IgD-negative memory B cell (primary cell): ENCODE results near the gene ZNF687. TPM values are rescaled to one million over a fixed set of nuclear protein-coding genes. Genes with fewer than 3 reads are reported as not detected.

Experiments
- H3K27ac Mint-ChIP-seq, 3 donors: one replicate each; pipeline ENCODE4 v1.8.0; 2020 to 2022; ENCODE audit warnings: mild to moderate bottlenecking in 3 of 3, mixed read lengths in 3 of 3, moderate library complexity in 1 of 3
- H3K27me3 Mint-ChIP-seq: one replicate; pipeline ENCODE4 v1.8.0; 2021; ENCODE audit warnings: mixed read lengths
- H3K36me3 Mint-ChIP-seq: one replicate; pipeline ENCODE4 v1.8.0; 2020; ENCODE audit warnings: mild to moderate bottlenecking, mixed read lengths
- H3K4me1 Mint-ChIP-seq, 3 donors: one replicate each; pipeline ENCODE4 v1.8.0; 2020 to 2022; ENCODE audit warnings: mixed read lengths in 3 of 3, mild to moderate bottlenecking in 1 of 3
- H3K4me3 Mint-ChIP-seq, 4 donors: one replicate each; pipeline ENCODE4 v1.8.0; 2020 to 2022; ENCODE audit warnings: mild to moderate bottlenecking in 4 of 4, mixed read lengths in 4 of 4, moderate library complexity in 3 of 4
- H3K9me3 Mint-ChIP-seq, 3 donors: one replicate each; pipeline ENCODE4 v1.8.0; 2020 to 2021; ENCODE audit warnings: mixed read lengths in 3 of 3, mild to moderate bottlenecking in 1 of 3
- polyA plus RNA-seq: library from polyadenylated mRNA; unstranded; fragments of 300-500 nt; fragmentation: Illumina TruSeq; gene quantifications from one replicate; pipeline ENCODE4 v1.2.3, GENCODE V29; 2021

ZNF687 gene
- polyA plus RNA-seq = 3.0 TPM

DNA sequence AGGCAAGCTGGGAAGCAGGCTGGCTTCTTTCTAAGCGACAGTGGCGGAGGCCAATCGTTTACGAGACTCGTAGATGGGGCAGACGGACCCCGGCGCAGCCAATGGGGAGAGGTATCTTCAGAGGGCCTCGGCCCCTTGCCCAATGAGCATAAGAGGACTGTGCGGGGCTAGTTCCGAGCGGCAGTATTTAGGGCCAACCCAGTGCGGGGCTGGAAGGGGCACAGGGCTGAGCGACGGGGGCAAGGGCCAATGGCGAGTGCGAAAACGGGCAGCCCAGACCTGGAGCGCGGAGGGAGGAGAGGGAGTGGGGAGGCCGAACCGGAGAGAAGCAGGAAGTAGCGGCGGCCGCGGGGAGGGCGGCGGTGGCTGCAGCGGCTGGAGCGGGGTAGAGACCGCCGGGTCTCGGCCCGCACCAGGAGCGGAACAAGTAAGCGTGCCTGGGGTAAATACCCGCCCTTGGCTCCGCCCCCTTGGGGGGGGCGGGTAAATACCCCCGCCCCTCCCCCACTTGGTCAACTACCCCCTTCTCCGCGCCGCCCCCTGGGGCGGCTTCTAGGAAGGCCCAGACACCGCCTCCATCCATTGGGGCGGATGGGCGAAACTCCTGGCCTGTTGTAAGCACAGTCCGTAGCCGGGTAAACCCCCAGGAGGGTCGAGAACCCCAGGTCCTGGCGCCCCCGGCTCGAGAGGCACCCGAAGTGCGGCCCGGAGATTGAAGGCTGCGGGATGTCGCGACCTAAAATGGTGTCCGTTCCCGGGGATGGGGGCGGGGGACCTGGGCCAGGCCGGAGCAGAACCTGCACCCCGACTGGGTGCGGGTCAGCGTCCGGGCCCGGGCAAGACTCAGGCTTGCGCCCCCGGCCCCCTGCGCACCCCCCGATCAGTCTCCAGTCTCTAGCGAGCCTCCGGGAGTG is at the start of gene ZNF687:
ZNF687 (plus strand) TSS at position 331 of the 914 bp plus-strand sequence. CDS start 3,993 bp downstream, outside the sequence.
- H3K4me1 Mint-ChIP-seq = peaks cover 20 to 28% (median 26%) of the 10 kb centered on the region in 3 donors
- peaks cover 2% of the 10 kb centered on the region for H3K36me3 Mint-ChIP-seq
- no peaks in the 10 kb centered on the region for H3K9me3 Mint-ChIP-seq
- H3K27me3 Mint-ChIP-seq = no peaks in the 10 kb centered on the region
- peak within 1 kb of the TSS; percentile 91 to 99 (median 98) for H3K4me3 Mint-ChIP-seq
- H3K27ac Mint-ChIP-seq = peak within 1 kb of the TSS; percentile 93 to 99 (median 97)

DNA sequence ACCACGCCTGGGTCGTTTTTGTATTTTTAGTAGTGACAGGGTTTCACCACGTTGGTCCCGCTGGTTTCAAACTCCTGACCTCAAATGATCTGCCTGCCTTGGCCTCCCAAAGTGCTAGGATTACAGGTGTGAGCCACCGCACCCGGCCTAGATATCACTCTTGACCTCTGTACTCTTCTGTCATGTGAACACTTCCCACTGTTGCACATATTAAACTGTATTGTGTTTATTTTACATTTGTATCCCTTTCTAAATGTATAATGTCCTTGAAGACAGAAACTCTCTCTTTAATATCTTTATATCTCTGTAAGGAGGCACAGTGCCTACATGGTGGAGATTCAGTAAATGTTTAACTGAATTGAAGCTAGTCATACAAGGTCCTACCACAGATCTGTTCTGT is 46.9 kb upstream of the ZNF687 start:
- H3K9me3 Mint-ChIP-seq = no peaks in the 10 kb centered on the region
- peaks cover 9 to 10% (median 10%) of the 10 kb centered on the region in 3 donors for H3K4me1 Mint-ChIP-seq
- H3K4me3 Mint-ChIP-seq = no peak overlapping the region
- H3K27me3 Mint-ChIP-seq = no peaks in the 10 kb centered on the region
- no peak overlapping the region for H3K27ac Mint-ChIP-seq
- peaks cover 3% of the 10 kb centered on the region for H3K36me3 Mint-ChIP-seq

GRCh38 chr1:151237678-151238466 is 44.2 kb upstream of the ZNF687 start:
- Mint-ChIP-seq H3K4me3 (peak overlapping the region in 1 of 4 donors; percentile 59), H3K9me3 (no peaks in the 10 kb centered on the region), H3K36me3 (peaks cover 4% of the 10 kb centered on the region), H3K27me3 (no peaks in the 10 kb centered on the region), H3K4me1 (peaks cover 9 to 10% (median 10%) of the 10 kb centered on the region in 3 donors), H3K27ac (peak overlapping the region in 2 of 3 donors; percentile 27 to 86)

GRCh38 chr1:151238467-151238739 is 43.7 kb upstream of the ZNF687 start:
- peaks cover 4% of the 10 kb centered on the region for H3K36me3 Mint-ChIP-seq
- H3K9me3 Mint-ChIP-seq = no peaks in the 10 kb centered on the region
- no peaks in the 10 kb centered on the region for H3K27me3 Mint-ChIP-seq
- H3K4me3 Mint-ChIP-seq = no peak overlapping the region
- peak overlapping the region in 2 of 3 donors; percentile 27 to 86 for H3K27ac Mint-ChIP-seq
- H3K4me1 Mint-ChIP-seq = peaks cover 9 to 10% (median 10%) of the 10 kb centered on the region in 3 donors

DNA sequence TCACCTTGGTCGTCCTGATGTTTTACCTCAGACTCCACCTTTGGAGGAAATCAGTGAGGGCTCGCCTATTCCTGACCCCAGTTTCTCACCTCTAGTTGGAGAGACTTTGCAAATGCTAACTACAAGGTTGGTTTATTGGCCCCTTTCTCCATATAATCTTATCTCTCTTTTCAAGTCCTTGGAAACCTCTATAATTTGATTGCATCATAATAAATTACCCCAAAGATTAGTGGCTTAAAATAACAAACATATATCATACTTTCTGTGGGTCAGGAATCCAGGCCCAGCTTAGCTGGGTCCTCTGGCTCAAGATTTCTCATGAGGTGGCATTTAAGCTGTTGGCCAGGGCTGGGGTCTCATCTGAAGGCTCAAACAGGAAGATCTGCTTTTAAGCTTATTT is 39.7 kb upstream of the ZNF687 start:
- Mint-ChIP-seq H3K9me3 (no peaks in the 10 kb centered on the region), H3K27ac (peak overlapping the region in 1 of 3 donors; percentile 39), H3K27me3 (no peaks in the 10 kb centered on the region), H3K36me3 (peaks cover 3% of the 10 kb centered on the region), H3K4me3 (no peak overlapping the region), H3K4me1 (peaks cover 9 to 10% (median 10%) of the 10 kb centered on the region in 3 donors)

- Mint-ChIP-seq H3K36me3 (peaks cover 3% of the 10 kb centered on the region), H3K4me3 (no peak overlapping the region), H3K9me3 (no peaks in the 10 kb centered on the region), H3K27me3 (no peaks in the 10 kb centered on the region), H3K27ac (no peak overlapping the region), H3K4me1 (no peaks in the 10 kb centered on the region)
Observed at GRCh38 chr1:151243683-151244216, 38.3 kb upstream of the ZNF687 start.

GRCh38 chr1:151246786-151247185 is 35.3 kb upstream of the ZNF687 start:
- Mint-ChIP-seq H3K9me3 (no peaks in the 10 kb centered on the region), H3K4me3 (no peak overlapping the region), H3K36me3 (peaks cover 1% of the 10 kb centered on the region), H3K27me3 (no peaks in the 10 kb centered on the region), H3K4me1 (peaks cover 2 to 4% (median 3%) of the 10 kb centered on the region in 3 donors), H3K27ac (no peak overlapping the region)

DNA sequence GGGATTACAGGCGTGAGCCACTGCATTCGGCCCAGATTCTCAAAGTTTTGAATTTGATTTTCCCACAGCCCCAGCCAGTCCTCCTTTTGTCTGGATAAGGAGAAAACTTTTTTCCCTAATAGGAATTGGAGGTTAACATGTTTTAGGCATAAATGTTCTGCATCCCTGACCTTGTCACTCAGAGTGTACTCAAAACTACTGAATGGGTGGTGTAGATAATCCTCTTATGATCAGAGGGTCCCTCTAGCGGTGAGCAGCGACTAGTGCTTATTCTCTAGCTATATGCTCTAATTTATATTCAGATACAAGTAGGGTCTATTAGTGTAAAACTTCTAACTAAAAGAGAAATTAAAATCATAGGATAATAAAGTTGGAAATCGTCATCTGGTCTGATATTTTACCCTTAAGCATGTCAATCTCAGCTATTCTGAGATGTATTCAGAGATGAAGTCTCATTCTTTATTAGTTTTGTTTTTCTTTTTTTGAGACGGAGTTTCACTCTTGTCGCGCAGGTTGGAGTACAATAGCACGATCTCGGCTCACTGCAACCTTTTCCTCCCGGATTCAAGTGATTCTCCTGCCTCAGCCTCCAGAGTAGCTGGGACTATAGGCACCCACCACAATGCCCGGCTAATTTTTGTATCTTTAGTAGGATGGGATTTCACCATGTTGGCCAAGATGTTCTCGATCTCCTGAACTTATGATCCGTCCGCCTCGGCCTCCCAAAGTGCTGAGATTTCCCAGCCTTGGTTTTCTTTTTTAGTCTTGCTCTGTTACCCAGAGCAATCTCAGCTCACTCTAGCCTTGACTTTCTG is 30.2 kb upstream of the ZNF687 start:
- peaks cover 17 to 18% (median 17%) of the 10 kb centered on the region in 3 donors for H3K4me1 Mint-ChIP-seq
- peak overlapping the region in 3 of 4 donors; percentile 14 to 43 (median 16) for H3K4me3 Mint-ChIP-seq
- peaks cover 2% of the 10 kb centered on the region for H3K27me3 Mint-ChIP-seq
- H3K27ac Mint-ChIP-seq = peak overlapping the region in 2 of 3 donors; percentile 25 to 39
- no peaks in the 10 kb centered on the region for H3K9me3 Mint-ChIP-seq
- peaks cover 1% of the 10 kb centered on the region for H3K36me3 Mint-ChIP-seq

GRCh38 chr1:151254217-151255213 is 27.6 kb upstream of the ZNF687 start, which contains the start of gene PSMD4:
TSS of gene PSMD4 (plus strand) at chr1:151254734. CDS start at chr1:151254783, 49 bp downstream.
- H3K4me3 Mint-ChIP-seq = peak within 1 kb of the TSS; percentile 82 to 99 (median 97)
- peak within 1 kb of the TSS; percentile 73 to 98 (median 96) for H3K27ac Mint-ChIP-seq
- peaks cover 2% of the 10 kb centered on the region for H3K36me3 Mint-ChIP-seq
- peaks cover 22 to 27% (median 26%) of the 10 kb centered on the region in 3 donors for H3K4me1 Mint-ChIP-seq
- no peaks in the 10 kb centered on the region for H3K9me3 Mint-ChIP-seq
- peaks cover 2% of the 10 kb centered on the region for H3K27me3 Mint-ChIP-seq

DNA sequence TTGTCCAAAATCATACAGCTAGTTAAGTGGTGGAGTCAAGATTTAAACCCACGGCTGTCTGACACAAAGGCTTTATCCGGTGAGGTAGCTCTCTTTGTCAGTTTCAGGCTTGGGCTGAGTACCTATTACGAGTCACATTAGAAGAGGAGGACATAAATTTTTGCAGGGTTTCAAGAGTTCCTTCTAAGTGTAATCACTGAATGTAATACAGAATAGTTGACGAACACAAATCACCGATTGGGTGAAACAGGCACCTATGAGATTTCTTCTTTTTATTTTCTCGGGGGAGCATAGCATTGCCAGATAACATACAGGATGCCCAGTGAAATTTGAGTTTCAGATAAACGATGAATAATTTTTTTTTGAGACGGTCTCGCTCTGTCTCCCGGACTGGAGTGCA is 26.7 kb upstream of the ZNF687 start:
- peaks cover 22 to 27% (median 26%) of the 10 kb centered on the region in 3 donors for H3K4me1 Mint-ChIP-seq
- H3K9me3 Mint-ChIP-seq = no peaks in the 10 kb centered on the region
- peak overlapping the region; percentile 82 to 99 (median 97) for H3K4me3 Mint-ChIP-seq
- peaks cover 2% of the 10 kb centered on the region for H3K27me3 Mint-ChIP-seq
- H3K36me3 Mint-ChIP-seq = peaks cover 2% of the 10 kb centered on the region
- peak overlapping the region; percentile 73 to 96 (median 92) for H3K27ac Mint-ChIP-seq

GRCh38 chr1:151259351-151259750 is 22.7 kb upstream of the ZNF687 start:
- Mint-ChIP-seq H3K9me3 (no peaks in the 10 kb centered on the region), H3K27ac (peak overlapping the region in 1 of 3 donors; percentile 39), H3K36me3 (peaks cover 3% of the 10 kb centered on the region), H3K4me3 (peak overlapping the region in 1 of 4 donors; percentile 63), H3K4me1 (peaks cover 17 to 26% (median 21%) of the 10 kb centered on the region in 3 donors), H3K27me3 (peaks cover 2% of the 10 kb centered on the region)

DNA sequence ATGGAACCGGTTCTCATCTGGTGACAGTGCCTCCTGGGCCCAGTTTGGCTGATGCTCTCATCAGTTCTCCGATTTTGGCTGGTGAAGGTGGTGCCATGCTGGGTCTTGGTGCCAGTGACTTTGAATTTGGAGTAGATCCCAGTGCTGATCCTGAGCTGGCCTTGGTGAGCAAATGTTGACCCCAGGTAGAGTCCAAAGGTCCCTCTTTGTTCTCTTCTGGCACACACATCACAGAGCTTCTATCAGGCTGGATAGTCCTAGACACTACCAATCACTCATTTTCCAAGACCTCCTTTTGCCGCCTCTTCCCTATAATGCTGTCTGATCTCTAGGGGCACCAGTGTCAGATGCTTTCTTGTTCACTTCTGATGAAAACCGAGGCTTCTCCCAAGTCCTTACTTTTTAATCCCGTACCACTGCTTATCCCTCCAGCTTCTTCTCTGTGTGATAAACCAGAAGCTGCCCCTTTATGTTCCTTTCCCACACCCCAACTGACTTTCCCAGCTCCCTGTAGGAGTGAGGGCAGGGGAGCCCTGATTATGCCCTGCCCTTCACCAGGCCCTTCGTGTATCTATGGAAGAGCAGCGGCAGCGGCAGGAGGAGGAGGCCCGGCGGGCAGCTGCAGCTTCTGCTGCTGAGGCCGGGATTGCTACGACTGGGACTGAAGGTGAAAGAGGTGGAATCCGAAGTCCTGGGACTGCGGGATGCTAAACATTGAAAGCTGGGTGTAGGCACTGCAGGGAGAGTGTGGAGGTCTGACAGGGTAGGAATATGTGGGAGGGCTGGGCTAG is 16.5 kb upstream of the ZNF687 start:
- Mint-ChIP-seq H3K4me1 (peaks cover 5% of the 10 kb centered on the region in 3 donors), H3K27ac (peak overlapping the region in 1 of 3 donors; percentile 32), H3K4me3 (no peak overlapping the region), H3K27me3 (no peaks in the 10 kb centered on the region), H3K9me3 (no peaks in the 10 kb centered on the region), H3K36me3 (peaks cover 5% of the 10 kb centered on the region)

DNA sequence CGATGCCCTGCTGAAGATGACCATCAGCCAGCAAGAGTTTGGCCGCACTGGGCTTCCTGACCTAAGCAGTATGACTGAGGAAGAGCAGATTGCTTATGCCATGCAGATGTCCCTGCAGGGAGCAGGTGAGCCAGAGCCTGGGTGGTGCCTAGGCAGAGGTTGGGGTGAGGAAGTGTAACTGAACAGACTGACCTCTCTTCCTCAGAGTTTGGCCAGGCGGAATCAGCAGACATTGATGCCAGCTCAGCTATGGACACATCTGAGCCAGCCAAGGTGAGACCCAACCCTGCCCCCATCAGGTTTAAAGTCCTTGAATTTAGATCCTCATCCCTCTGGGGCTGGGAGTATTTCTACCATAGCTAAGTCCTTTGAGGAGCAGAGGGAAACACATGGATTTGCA is 15.8 kb upstream of the ZNF687 start:
- Mint-ChIP-seq H3K27ac (no peak overlapping the region), H3K27me3 (no peaks in the 10 kb centered on the region), H3K4me1 (peaks cover 5% of the 10 kb centered on the region in 3 donors), H3K36me3 (peaks cover 5% of the 10 kb centered on the region), H3K4me3 (no peak overlapping the region), H3K9me3 (no peaks in the 10 kb centered on the region)
